Measurements from ENCODE around the gene NUDT8.

GRCh38 chr11:67649634-67650510 is 20.1 kb upstream of the NUDT8 start:
- TF ChIP-seq EZH2 (IDR thresholded peaks at IDR 0.05) = no peak
- peak; percentile 20; the same call in 1 of the 2 replicates for TF ChIP-seq POLR2AphosphoS5 (IDR thresholded peaks at IDR 0.05; ENCODE audit: borderline replicate concordance, low read depth, low read length)
